HL-60/S4 treated with phorbol 12-myristate 13-acetate at 8.2 ng/mL for 4 days and 3 days (cell line): ENCODE data around the gene ZNF460.

Experiments used
- in situ Hi-C: fragments of 300-500 bp; cut with MboI; formaldehyde crosslinking; loops from 2 replicates; pipeline ENCODE4 v1.15.0; 2022; ENCODE audit warnings: low sequenced_read_pairs

The ZNF460 gene

DNA sequence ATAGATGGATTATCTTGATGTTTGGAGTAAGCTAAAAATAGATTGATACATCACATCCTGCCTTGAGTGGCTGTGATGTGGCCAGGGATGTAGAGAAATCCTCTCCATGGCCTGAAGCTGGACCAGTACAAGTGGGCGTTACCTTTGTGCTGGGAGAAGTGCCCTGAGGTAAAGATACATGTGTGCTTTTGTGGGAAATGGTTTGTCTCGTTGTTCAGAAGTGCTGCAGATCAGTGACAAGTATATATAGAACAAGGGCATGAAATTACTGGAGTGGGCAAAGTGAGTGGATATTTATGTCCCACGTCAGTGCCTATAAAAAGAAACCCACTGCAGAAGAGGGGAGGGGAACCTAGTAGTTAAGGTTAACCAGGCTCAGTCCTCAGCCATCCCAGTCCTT is 58.6 kb downstream of the ZNF460 start:
- in situ Hi-C loops = no loop called here

DNA sequence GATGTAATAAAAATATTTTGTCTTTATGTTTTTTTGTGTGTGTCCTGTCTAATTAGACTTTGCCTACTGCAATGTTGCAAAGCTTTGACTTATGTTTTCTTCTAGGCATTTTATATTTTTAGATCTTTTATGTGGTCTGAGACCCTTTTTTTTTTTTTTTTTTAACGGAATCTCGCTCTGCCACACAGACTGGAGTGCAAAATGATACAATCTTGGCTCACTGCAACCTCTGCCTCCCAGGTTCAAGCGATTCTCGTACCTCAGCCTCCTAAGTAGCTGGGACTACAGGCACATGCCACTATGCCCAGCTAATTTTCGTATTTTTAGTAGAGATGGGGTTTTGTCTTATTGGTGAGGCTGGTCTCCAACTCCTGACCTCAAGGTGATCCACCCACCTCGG is 62.3 kb downstream of the ZNF460 start:
- in situ Hi-C loops = no loop called here
